HL-60/S4 treated with phorbol 12-myristate 13-acetate at 8.2 ng/mL for 4 days and 3 days (cell line): ENCODE results near the gene FARP1.

ENCODE experiments used
- in situ Hi-C: fragments of 300-500 bp; cut with MboI; formaldehyde crosslinking; loops from 2 replicates; pipeline ENCODE4 v1.15.0; 2022; ENCODE audit warnings: low sequenced_read_pairs

Gene FARP1

DNA sequence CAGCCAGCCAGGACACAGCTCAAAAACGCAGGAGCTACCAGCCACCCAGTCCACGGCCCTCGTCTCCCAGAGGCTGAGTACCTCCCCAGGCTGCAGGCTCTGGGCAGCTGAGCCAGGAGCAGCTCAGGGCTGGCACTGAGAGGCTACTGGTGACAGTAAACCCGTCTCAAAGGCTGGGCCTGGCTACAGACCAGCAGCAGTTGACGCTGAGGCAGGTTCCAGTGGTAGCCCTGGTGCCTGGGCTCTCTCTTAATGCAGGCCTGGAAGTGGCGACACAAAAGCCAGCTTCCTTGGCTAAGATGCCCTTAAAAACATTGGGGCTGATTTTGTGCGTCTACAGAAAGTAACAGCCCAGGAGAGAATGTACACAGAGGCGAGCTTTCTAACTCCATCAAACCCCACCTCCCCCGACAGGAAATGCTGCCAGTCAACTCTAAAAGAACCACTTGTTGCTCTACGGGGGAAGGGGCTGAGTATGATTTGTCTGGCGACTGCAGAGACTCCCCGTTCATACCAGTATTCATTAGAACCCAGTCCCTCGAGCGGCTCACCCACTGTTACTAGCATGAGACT lies 307.7 kb downstream of the FARP1 start:
- in situ Hi-C loops, result no loop called here

DNA sequence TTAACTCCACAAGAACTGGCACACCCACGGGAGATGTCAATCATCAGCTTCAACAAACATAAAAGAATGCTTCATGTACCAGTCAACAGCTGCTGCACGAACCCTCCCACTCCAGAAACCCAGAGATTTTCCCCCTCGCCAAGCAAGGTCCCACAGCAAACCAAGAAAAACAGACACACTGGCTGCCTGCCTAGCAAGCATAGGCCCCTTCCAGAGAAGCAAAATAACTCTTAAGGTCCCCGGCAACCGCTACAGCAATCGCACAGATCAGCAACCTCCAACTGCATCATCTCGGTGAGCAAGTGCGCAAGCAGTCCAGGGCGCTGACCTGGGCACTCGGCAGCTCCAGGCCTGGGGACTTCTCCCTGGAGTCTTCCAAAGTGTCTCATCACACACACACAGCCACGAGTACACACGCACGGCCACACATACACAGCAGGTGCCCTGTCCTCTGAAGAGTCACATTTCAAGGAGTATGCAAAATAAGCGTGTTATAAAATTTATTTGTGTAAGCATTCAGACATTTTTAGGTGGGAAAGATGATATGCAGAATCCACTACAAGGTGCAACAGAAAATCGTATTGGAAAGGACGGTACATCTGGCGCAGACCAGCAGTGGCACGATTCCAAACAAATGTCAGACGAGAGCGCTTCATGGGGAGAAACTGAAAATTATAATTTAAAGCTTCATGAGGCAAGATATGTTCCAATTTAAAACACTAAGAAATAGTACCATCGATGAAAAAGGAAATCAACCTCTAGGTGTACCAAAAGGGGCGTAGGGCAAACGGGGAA lies 309.0 kb downstream of the FARP1 start:
- in situ Hi-C loops, result no loop called here

DNA sequence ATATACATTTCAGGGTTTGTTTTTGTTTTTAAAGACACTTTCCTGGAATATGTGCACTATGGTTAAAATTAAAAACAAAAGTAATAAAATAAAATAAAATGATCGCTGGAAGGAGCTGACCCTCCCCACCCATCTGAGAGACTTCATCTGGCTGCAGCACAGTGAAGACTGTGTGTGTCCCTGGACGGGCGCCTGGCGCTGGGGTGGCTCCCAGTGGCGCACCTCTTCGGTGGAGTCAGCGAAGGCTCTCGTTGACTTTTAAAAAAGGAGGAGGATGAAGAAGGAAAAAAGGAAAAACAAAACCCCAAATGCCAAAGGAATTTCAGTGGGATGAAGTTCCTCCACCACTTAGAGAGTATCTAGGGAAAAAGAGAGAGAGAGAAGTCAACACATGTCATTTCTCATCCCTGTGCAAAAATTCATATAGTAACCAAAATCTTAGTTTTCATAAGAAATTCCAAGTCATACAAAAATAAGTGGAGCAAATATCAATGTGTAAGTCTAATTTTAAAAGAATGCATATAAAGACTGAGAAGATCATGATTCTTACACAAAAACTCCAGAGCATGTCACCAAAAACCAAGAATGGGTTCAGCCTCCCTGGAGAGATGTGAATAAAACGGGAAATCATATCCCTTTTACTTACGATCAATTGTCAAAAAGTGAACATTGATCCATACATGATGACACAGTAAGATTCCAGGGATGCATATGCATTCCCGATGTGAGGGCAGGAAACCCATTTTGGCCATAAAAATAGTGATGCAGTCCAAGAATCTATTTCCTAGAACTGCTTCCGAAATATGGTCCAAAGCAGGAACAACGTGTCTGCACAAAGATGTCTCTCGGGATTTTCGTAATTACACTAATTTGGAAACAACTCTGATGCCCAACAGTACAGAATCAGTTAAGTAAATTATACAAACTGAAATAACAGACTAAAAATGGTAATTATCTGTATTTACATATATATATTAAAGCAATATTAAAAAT lies 310.3 kb downstream of the FARP1 start:
- in situ Hi-C loops, result no loop called here

DNA sequence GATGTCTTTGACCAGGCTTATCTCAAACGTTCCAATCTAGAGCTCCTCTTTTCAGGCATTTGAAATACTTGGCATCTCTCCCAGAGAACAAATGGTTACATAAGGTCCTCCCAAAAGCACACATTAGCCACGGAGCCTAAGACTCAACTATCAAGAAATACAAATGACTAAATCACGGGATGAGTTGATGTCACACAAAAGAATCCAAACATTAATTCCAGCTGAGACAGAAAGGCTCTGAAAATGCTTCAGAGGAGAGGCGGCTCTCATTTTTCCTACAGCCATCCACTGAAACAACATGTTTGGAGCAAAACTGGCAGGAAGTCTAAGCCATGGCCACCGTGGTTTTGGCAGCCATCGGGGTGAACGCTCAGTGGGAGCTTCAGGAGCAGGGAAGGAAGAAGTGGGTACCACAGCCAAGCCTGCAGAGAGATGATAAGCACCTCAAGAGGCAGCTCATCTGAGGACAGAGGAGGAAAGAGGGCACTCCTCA lies 311.5 kb downstream of the FARP1 start:
- in situ Hi-C loops, result no loop called here

DNA sequence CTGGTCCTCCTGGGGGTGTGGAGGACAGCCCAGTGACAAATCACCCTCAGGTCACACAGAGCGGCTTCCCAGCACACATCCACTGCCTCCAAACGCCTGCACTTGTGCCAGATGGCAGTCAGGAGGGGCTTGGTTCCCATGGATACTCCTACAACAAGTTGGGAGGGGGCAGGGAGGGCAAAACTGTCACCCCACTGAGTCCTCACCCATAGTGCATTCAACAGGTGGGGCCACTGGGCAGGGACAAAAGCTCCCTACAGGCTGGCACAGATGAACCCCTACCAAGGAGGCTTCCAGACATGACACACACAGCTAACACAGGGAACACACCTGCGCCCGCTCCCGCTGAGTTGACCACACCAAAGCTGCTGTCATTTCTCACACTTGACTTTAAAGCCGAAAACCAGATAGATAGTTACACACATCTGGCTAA lies 313.5 kb downstream of the FARP1 start:
- in situ Hi-C loops, result no loop called here

DNA sequence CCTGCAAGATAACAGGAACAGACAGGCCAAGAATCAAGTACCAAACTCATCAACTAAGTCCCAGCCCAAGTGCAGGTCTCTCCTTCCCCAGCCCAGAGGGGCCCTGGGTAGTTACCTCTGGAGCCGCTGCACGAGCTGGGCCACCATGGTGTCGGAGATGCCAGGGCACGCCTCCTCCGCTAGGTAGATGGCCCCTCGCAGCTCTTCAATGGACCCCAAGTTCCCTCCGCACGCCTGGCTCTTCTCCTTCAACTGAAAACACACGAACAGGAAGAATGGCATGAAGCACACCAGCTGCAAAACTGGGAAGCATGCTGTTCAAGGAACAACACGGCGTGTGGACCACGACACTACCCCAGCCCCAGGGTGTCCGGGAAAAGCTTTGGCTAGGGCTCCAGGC lies 314.2 kb downstream of the FARP1 start:
- in situ Hi-C loops, result no loop called here

DNA sequence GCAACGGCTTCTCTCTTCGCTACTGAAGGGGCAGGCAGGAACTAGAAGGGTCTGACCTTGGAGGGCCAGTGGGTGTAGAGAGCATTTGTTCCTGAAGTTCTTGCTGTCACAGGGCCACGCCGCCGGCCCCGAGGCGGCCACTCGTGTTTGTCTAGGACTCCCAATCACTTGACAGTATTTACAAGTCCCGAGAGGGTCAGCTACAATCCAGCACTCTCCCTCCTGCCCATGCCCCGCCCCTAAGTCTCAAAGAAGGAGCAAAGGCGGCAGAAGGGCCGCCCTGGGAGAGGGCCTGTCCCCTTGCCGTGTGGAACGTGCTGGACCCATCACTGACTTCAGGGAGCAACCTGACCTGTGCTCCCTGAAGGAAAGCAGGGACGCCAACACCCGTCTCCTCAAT lies 315.5 kb downstream of the FARP1 start:
- in situ Hi-C loops, result no loop called here

DNA sequence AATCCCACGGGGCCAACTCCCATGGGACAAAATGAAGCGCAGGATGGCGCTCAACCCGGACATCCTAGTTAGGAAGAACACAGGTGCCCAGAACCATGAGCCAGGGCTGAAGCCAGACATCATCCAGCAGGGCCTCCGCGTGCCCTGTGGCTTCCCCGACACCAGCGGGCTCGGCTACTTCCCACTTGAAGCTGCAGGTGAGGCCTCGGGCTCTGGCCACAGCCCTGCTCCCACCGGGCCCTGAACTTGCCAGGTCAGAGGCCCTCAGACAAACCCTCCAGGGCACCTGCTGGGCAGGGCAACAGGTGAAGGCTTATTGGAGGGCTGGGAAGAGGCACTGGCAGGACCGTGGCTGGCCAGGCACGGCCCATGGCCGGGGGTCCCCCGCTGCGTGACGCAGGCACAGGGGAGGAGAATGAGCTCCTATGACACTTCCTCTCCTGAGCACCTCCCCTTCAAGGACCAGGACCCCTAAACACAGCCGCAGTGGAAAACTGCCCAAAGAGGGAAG lies 316.3 kb downstream of the FARP1 start:
- in situ Hi-C loops, result no loop called here

DNA sequence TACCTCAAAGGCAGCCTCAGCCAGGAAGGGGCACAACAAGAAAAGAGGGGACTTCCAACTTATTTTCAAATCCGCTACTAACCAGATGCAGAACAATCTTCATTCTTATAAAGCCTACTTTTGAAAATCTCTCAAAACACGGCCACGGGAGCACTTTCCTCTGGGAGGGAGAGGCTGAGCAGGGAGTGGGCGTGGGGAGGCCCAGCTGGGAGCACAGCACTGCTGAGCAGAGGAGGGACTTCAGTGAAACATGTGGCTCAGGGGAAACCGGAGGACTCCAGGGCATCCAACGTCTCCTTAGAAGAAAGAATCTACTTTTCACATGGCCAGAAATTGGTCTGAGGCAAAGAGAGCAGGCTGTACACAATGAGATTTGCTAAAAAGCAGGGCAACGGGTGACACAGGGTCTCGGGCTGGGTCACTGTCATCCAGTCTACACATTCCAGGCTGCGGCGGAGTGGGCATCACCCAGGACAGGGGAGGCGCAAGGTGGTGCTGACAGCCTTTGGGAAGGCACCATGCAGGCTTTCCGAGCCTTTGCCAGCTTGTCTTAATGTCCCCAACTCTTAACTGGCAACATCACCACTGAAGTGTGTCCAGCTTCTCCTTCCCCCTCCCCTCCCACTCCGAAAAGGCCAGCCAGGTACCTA lies 317.0 kb downstream of the FARP1 start:
- in situ Hi-C loops, result no loop called here

DNA sequence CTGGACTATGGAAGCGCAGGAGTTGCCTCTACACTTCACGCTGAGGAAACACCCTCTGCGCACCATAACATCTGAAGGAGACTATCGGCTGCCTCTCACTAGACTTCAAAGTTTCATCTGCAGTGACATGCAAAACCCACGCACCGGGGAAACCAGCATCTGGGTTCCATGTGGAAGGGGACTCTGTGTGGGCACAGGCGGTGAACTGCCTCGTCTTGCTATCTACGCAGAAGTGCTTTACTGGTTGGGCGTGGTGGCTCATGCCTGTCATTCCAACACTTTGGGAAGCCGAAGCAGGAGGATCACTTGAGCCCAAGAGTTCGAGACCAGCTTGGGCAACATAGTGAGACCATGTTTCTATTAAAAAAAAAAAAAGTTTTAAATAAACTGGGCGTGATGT lies 317.6 kb downstream of the FARP1 start:
- in situ Hi-C loops, result no loop called here

DNA sequence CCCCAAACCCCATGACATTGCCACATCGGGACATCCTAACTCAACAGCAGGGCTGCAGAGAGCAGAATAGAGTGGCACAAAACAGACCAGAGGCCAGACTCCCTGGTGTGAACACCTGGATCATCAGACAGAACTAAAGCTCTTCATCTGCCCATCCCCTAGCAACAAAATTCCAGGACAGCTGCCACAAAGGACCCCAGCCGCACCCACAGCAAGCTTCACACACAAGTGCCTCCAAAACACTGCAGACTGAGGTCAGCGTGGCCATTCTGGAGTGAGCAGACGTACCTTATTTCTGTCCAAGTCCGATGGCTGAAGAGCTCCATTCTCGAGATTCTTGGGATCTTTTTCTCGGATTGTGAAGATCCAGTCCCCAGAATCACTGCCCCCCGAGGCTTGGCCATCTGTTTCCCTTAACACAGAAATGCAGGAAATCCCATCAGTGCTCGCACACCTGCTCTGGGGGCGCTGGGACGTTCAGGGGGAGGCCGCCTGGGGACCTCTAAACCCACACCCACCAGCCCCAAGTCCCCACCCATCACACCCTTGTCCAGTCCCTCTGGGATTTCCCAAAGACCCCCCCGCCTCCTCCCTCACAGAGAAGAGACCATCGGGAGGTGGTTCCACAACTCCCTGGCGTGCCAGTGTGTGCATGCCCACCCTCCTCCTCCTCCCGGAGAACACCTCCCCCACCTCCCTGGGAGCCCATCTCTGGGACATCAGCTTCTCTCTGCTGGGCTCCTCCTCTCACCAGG lies 318.8 kb downstream of the FARP1 start:
- in situ Hi-C loops, result no loop called here

DNA sequence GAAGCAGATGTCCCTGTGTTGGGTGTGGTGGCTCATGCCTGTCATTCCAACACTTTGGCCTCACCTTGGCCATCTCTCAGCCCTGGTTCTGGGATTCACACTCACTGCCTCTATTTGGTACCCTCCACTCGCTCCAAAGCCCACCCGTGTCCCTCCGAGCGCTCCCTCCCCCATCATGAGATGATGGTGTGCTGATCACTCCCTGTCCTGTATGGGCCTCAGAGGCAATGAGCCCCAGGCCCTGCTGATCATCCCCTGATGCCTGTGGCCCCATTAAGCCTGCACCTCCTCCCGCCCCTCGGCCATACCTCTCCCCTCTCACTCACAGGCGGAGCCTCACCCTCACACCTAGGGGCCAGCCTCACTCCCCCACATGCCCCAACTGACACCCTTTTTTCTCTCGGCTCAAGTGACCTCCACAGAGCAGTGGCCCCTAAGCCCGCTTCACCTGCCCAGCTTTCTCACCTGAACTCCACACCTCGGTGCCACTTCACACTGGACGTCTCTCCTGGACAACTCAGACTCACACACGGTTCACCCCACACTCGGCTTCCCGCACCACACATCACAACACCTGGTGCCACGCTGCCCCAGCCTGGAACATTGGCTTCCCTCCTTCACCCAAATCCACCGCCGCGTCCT lies 319.5 kb downstream of the FARP1 start:
- in situ Hi-C loops, result no loop called here

DNA sequence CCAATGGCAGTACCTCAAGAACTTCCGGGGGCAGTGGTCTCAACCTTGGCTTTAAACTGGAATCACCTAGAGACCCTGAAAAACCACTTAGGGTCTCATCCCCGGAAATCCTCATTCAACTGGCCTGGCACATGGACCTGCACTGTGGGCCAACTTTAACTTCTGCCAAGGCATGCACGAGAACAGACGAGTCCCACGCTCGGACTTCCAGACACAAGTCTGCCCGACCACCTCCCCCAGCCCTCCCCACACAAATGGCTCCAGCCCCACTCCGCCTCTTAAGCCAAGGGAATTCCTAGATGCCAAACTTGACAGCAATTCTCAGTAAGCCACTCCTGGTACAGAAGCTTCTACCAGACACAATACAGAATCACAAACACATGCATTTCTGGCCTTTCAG lies 320.1 kb downstream of the FARP1 start:
- in situ Hi-C loops, result no loop called here

DNA sequence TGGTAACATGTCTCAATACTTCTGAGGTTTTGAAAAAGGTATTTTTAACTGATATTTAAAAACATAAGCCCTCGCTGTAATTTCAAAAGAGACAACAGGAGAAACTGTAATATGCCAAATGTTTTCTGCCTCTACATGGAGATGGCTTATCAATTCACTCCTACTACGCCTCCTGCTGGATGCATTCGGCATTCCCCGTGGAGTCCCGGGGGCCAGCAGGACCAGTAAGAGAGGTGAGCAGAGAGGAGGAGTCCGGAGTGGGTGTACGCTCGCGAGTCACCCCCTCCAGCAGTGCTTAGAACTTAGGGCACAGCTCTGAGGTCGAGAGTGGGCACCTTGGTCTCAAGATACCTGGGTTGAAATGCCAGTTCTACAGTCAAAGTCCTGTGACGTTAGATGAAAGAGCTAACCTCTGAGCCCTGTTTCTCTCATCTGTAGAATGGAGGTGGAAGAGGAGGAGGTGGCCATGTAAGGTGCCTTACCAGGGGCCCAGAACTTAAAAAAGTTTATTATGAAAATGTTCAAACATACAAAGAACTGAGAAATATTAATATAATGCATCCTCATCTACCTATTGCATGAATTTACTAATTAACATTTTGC lies 323.8 kb downstream of the FARP1 start:
- in situ Hi-C loops, result no loop called here

DNA sequence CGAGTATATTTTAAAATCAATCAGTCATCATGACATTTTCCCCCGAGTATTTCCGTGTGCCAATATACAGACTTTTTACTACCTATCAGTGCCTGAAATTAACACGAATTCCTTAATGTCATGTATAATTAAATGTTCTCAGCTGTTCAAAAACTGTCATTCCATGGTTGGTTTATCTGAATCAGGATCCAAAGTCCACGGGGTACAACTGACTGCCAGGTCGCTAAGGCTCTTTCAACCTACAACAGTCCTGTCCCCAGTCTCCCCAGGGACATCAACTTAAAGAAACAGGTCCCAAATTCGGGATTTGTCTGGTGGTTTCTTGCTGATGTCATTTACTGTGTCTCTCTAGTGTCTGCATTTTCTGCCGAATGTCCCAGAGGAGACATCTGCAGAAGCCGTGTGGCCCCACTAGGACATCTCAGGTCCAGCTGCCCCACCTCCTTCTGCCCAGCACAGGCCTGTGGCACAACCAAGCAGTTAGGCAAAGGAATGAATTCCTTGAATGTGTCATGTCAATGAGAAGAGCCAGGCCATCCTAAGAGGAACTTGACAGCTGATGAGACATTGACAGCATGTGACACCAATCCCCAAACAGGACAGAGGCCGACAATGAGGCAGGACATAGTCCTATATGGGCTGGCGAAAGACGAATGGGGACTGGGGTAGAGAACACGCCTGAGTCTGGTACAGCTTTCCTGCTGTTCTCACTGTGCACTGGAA lies 324.5 kb downstream of the FARP1 start:
- in situ Hi-C loops, result no loop called here

DNA sequence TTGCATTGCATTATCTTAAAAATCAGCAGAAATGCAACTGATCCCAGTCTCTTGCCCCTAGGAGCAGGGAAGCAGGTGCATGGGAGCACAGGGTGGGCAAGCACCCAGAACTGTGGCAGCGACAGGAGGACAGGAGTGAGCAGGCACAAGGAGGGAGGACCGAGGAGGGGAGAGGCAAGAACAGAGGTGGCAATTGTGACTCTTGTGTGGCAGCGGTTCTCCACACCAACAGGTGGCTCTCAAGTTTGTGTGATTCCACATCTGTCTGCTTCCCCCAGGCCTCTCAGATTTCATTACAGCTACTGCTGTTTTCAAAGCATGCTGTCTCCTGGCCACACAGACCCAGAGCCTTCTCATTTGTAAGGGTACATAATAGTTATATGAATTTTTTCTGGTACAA lies 325.5 kb downstream of the FARP1 start:
- in situ Hi-C loops, result no loop called here

DNA sequence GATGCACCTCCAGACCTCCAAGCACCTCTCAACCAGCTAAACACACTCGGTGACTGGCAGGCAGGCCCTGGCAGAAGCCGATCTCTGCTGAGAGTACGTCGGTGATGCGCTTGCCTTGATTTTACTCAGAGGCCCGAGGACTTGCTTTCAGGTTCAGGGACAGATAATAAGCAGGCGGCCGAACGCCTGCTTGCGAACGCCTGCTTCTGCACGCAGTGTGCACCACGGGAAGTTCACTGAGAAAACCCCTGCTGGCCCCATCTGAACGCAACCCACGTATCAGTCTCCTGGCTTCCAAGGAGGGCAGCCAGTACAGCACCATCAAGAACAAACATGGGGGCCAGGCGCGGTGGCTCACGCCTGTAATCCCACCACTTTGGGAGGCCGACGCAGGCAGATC lies 326.0 kb downstream of the FARP1 start:
- in situ Hi-C loops, result no loop called here

DNA sequence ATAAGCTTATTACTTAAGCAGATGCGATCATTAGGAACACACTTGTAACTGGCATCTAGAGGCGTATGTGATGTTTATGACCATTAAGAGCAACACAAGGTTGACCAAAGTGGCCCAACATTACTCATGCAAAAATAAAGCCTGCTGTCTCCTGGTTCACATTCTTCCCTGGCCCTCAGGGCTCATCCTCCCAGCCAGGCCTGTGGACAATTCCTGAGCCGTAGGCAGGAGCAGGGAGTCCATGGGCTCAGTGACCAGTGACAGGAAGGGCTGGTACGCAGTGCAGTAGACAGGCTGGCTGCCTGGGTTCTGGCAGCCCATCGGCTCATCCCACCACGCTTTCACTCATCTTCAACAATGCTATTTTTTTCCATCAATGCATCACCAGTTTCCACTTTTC lies 328.0 kb downstream of the FARP1 start:
- in situ Hi-C loops, result no loop called here
